Spinal cord (tissue), 10 donors: ENCODE data around the gene ZNF385B. TPM values are rescaled to one million over a fixed set of nuclear protein-coding genes. Genes with fewer than 3 reads are reported as not detected.

Source experiments
- DNase-seq, 6 donors: peaks; one replicate each; pipeline versions ENCODE4 v3.0.0 to v3.0.0-alpha.2; 2013 to 2015; ENCODE audit warnings: low spot score in 6 of 6, low read depth in 4 of 6
- H3K27ac ChIP-seq: one replicate; pipeline ENCODE4 v1.5.1; 2013; ENCODE audit warnings: low read depth, low read length, control low read depth
- H3K27me3 ChIP-seq: one replicate; pipeline ENCODE4 v1.6.1; 2013; ENCODE audit warnings: low read length; ENCODE audit not compliant: control insufficient read depth, insufficient read depth
- H3K36me3 ChIP-seq: one replicate; pipeline ENCODE4 v1.6.1; 2013; ENCODE audit warnings: low read length; ENCODE audit not compliant: control insufficient read depth, insufficient read depth
- H3K4me1 ChIP-seq: one replicate; pipeline ENCODE4 v1.6.1; 2013; ENCODE audit warnings: low read length; ENCODE audit not compliant: control insufficient read depth, insufficient read depth
- H3K4me3 ChIP-seq: one replicate; pipeline ENCODE4 v1.5.1; 2013; ENCODE audit warnings: low read depth, low read length, control low read depth
- H3K9me3 ChIP-seq: one replicate; pipeline ENCODE4 v1.6.1; 2013; ENCODE audit warnings: low read length; ENCODE audit not compliant: control insufficient read depth, insufficient read depth
- WGBS: methylation state at CpG from one replicate; pipeline ENCODE4 v1.1.5; 2013; ENCODE audit warnings: missing lambda C conversion rate; ENCODE audit not compliant: insufficient coverage; 5-methylcytosine and 5-hydroxymethylcytosine counted together
- polyA plus RNA-seq, 2 donors: library from polyadenylated mRNA; unstranded; fragments of 120-200 nt; gene quantifications; one replicate each; pipeline ENCODE4 v1.2.1, GENCODE V29; 2013; ENCODE audit not compliant: insufficient read length in 2 of 2
- total RNA-seq, 2 donors: library from RNA; depleted of rRNA in 1 of 2; stranded (reverse); fragments of 120-200 nt in 1 of 2; fragments of >200 nt in 1 of 2; gene quantifications; one replicate each; pipeline versions ENCODE4 v1.2.3 to v1.2.4, GENCODE V29; 2013 to 2014
- donor health status: healthy.

Gene ZNF385B
- total and polyA plus RNA-seq, 4 donors = 4.4 to 8.6 (median 5.4) TPM

DNA sequence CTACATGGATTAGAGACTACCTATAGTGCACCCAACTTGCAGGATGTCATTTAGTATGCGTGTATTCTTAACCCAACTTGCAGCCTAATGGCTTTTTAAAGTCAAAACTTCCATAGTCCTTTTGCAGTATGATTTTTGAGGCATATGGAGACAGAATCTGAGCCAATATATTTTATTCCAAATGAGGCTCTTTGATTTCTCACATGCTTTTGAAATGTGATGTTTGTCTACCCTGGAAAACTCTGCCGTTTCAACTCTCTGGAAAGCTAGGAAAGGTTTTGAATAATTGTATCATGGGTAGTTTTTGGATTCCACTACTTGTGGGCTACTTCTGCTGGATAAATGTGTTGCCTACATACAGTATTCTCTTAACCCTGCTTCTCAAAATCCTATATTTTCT lies 206.6 kb downstream of the ZNF385B start:
- no peak overlapping the region for H3K4me3 ChIP-seq
- DNase-seq = peak in 1 of 6 donors; percentile 60
- H3K4me1 ChIP-seq = no peaks in the 10 kb centered on the region
- H3K9me3 ChIP-seq = no peaks in the 10 kb centered on the region
- no CpG with 5 or more reads among the region's 2 CpGs for WGBS
- H3K27ac ChIP-seq = no peak overlapping the region
- H3K36me3 ChIP-seq = no peaks in the 10 kb centered on the region
- no peaks in the 10 kb centered on the region for H3K27me3 ChIP-seq

DNA sequence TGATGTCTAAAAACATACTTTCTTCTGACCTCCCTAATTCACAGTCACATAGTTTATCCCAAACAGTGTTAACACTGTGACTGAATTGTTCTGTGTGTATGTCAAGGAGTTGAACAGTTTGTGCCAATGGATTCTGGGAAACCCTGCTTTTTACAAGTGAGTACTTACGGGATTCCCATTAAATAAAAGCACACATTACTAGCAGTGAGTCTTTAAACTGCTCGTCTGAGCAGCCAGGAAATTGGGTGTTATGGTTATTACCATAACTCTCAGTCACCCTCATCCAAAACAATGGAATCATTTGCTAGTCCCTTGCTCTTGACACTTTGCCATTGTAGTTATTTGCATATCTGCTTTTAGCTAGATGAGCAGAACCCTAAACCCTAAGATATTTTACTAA lies 209.1 kb downstream of the ZNF385B start:
- H3K36me3 ChIP-seq = no peaks in the 10 kb centered on the region
- H3K27me3 ChIP-seq = no peaks in the 10 kb centered on the region
- no CpG with 5 or more reads among the region's 2 CpGs for WGBS
- no peak overlapping the region for H3K27ac ChIP-seq
- H3K4me3 ChIP-seq = no peak overlapping the region
- DNase-seq = no peak
- H3K4me1 ChIP-seq = no peaks in the 10 kb centered on the region
- no peaks in the 10 kb centered on the region for H3K9me3 ChIP-seq

DNA sequence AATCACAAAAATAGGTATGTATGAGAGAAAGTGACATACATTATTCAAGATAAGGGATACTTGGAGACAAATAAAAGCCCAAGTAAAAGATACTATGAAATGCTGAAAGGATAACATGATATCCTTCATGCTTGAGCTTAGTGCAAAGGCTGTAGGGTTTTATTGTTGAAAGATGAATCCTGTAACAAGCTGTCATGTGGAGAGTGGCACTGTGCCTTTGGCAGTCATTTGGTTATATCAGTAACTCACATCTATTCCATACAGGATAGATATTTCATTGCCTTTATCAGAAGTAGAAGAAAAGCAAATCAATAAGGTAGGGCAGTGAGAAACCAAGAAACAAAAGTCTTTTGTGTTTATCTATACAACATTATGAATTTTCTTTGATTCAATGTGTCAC lies 211.0 kb downstream of the ZNF385B start:
- H3K36me3 ChIP-seq = no peaks in the 10 kb centered on the region
- no peak overlapping the region for H3K4me3 ChIP-seq
- no peaks in the 10 kb centered on the region for H3K4me1 ChIP-seq
- no peaks in the 10 kb centered on the region for H3K9me3 ChIP-seq
- no peak overlapping the region for H3K27ac ChIP-seq
- DNase-seq = no peak
- H3K27me3 ChIP-seq = no peaks in the 10 kb centered on the region

DNA sequence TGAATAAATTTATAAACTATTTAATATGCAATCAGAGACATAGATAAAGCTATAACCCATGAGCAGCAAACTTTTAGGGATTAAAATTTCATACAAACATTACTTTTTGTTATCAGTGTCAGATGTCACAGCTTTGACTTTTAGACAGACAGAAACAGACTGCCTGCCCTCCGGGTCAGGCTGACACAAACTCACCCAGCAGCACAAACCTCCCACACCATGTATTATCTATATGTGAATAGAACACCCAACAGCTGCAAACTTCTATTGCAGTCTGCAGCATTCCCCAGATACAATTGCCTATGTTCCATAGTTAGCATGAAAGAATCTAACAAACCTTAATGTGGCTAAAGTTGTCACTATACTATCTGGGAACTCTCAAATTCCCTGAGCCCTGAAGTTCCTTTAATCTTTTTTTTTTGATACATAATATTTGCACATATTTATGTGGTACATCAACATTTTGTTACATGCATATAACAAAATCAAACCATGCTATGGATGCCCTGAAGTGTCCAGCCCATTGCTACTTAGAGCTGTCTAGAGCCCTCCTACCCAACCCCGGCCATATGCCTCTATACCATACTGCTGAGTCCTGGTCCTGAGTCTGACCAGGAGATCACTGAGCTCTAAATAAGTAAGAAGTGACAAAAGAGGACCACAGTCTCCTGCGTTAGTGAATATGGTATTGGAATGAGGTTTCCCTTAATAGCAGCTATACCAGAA lies 214.4 kb downstream of the ZNF385B start:
- no peaks in the 10 kb centered on the region for H3K4me1 ChIP-seq
- no peaks in the 10 kb centered on the region for H3K9me3 ChIP-seq
- H3K36me3 ChIP-seq = no peaks in the 10 kb centered on the region
- DNase-seq = no peak
- no peak overlapping the region for H3K27ac ChIP-seq
- no peak overlapping the region for H3K4me3 ChIP-seq
- no CpG with 5 or more reads among the region's 3 CpGs for WGBS
- H3K27me3 ChIP-seq = no peaks in the 10 kb centered on the region

DNA sequence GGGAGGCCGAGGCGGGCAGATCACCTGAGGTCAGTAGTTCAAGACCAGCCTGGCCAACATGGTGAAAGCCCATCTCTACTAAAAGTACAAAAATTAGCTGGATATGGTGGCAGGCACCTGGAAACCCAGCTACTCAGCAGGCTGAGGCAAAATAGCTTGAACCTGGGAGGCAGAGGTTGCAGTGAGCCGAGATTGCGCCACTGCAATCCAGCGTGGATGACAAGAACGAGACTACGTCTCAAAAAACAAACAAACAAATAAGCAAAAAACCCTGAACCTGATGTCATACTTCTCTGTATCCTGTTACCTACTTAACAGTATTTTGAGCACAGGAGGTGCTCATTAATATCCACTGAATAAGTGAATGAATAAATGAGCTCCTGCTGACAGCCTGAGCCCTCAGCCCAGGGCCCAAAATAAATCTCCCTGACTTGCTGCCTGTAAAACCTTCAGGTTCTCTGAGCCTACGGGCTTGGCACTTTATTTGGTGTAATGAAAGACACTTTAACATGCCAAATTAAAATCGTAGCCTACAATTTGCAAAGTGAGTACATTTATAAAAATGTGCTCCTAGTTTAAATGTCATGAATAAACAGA lies 215.1 kb downstream of the ZNF385B start:
- H3K27me3 ChIP-seq = no peaks in the 10 kb centered on the region
- no peaks in the 10 kb centered on the region for H3K4me1 ChIP-seq
- no peaks in the 10 kb centered on the region for H3K36me3 ChIP-seq
- H3K4me3 ChIP-seq = no peak overlapping the region
- 100% methylated on average over 2 of the region's 9 CpGs for WGBS
- DNase-seq = peak in 1 of 6 donors; percentile 11
- no peak overlapping the region for H3K27ac ChIP-seq
- no peaks in the 10 kb centered on the region for H3K9me3 ChIP-seq

DNA sequence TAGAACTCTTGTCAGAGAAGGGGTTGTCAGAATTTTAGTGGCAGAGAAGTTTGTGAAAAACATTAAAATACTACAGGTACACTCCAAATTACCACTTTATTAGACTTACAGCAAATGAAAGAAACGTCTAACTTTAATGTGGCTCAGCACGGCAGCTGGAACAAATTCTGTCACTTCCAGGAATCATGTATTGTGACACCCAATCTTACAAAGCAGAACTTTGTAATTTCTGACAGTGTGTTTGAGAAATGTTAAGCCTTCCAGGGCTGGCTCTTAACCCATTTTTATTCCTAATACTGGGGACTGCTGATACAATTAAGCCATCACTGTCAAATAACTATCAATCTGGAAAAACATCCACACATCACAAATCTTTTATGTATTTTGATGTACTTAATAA lies 216.4 kb downstream of the ZNF385B start:
- no peak for DNase-seq
- no peaks in the 10 kb centered on the region for H3K9me3 ChIP-seq
- 83% methylated on average over 2 of the region's 2 CpGs for WGBS
- no peaks in the 10 kb centered on the region for H3K36me3 ChIP-seq
- H3K27me3 ChIP-seq = no peaks in the 10 kb centered on the region
- no peak overlapping the region for H3K27ac ChIP-seq
- no peaks in the 10 kb centered on the region for H3K4me1 ChIP-seq
- H3K4me3 ChIP-seq = no peak overlapping the region

DNA sequence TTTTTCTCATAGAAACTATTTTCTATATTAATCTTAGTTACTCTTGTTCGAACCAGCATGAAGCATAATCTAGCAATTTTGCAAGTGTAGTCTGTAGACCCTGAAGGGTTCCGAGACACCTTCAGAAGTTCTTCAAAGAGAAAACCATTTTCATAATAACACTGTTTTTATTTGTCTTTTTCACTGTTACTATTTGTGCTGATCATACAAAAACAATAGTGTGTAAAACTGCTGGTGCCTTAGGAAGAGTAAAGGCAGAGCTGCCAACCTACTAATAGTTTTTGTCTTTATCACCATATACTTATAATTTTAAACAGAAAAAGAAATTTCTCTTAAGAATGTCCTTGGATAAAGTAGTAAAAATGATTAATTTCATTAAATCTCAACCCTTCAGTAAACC lies 218.9 kb downstream of the ZNF385B start:
- Histone ChIP-seq H3K9me3 (no peaks in the 10 kb centered on the region), H3K27ac (no peak overlapping the region), H3K27me3 (no peaks in the 10 kb centered on the region), H3K4me1 (no peaks in the 10 kb centered on the region), H3K36me3 (no peaks in the 10 kb centered on the region), H3K4me3 (no peak overlapping the region)
- DNase-seq = no peak
- WGBS = 100% methylated on average over 1 of the region's 2 CpGs

DNA sequence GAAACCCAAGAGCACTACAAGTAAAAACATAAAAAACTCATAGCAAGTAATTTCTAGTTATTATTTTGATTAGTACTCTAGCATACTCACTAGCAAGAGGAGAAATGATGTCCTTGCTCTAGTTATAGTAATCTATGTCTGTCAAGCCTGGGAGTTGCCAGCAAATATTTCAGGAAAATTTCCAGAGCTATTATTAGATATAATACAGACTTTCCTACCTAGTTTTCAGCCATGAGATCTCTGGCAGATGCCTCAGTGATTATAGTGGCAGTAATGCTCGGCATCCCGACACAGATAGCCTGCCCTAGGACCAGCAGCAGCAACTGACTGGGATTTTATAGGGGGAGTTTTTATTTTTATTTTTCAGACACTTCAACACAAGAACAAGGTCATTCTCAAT lies 224.4 kb downstream of the ZNF385B start:
- Histone ChIP-seq H3K4me3 (no peak overlapping the region), H3K36me3 (no peaks in the 10 kb centered on the region), H3K27ac (no peak overlapping the region), H3K9me3 (no peaks in the 10 kb centered on the region), H3K27me3 (no peaks in the 10 kb centered on the region), H3K4me1 (no peaks in the 10 kb centered on the region)
- WGBS = no CpG with 5 or more reads among the region's 2 CpGs
- no peak for DNase-seq

DNA sequence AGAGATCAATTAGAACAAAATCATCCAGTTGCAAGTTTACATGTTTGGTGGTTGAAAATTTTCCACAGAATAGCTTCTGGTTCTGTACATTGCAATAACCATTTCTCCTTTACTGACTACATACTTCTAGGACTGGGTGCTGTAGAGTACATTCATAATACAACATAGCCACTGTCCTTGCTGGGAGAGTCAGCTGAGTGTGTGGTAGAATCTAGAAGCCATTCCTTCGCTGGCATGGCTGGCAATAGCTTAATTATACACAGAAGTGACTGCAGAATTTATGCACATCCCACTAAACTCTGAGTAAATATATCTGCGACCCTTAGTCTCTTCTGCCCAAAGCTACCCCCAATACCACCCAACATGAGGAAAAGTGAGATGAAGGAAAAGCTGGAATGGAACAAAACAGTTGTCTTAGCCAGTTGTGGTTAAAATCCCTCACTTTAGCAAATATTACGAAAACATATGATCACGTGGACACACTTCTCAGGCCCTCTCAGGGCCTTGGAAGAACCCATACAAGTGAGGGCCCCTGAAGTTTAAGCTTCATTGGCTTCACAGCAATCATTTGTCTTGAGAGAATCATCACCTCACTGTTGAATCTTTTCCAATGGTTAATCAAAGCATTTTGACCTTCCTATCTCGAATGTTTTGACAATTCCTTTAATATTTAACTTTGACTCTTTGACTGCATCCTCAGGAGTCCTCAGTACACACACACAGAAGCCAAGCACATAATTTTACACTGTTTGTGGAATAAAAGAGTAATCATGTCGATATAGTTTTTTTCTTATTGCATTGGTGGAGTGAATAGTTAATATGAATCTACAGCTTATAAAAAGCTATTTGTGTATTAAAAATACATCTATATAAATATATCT lies 225.1 kb downstream of the ZNF385B start:
- H3K27ac ChIP-seq = no peak overlapping the region
- WGBS = 77% methylated on average over 2 of the region's 6 CpGs
- no peaks in the 10 kb centered on the region for H3K4me1 ChIP-seq

More for the DNA sequence above, 225.1 kb downstream of the ZNF385B start:
- no peak overlapping the region for H3K4me3 ChIP-seq
- H3K27me3 ChIP-seq = no peaks in the 10 kb centered on the region
- no peak for DNase-seq
- no peaks in the 10 kb centered on the region for H3K9me3 ChIP-seq
- no peaks in the 10 kb centered on the region for H3K36me3 ChIP-seq
